OCI-LY7 (cell line): ENCODE results near the gene KRT12.

Experiments
- EZH2phosphoT487 ChIP-seq: fragments of 200-600 bp; sonication (generic); IDR thresholded peaks from 2 replicates; pipeline ENCODE4 v1.6.1; 2018; ENCODE audit warnings: low read depth, borderline replicate concordance, mild to moderate bottlenecking, mixed run types, antibody characterized with exemption, low read length, moderate library complexity, mixed read lengths
- TF ChIP-seq, protein P1 (sequence below): fragments of 200-600 bp; sonication (generic); conservative IDR thresholded peaks from 2 replicates; pipeline ENCODE4 v1.5.1; 2014; ENCODE audit warnings: mild to moderate bottlenecking, antibody characterized with exemption, low read length, moderate library complexity, mixed read lengths

DNA sequence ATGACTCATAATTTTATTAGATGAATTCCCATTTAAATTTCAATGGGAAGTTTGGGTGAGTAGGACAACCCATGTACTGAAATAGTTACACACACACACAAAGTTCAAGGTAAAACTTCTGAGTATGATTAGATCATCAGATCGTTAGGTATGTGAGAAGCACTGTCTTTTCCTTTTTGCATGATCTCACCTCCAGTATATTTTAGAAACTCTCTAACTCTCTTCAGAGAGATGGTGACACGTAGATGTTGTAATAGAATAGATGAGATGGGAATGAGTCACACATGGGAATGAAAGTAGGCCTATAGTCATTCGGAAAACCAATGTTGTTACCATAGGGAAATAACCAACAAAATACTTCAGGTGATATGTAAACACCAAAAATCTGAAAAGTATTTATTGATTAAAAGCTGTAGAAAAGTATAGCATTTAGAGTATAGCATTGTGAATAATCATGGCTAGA lies 48.2 kb upstream of the KRT12 start:
- TF ChIP-seq, protein P1, sequence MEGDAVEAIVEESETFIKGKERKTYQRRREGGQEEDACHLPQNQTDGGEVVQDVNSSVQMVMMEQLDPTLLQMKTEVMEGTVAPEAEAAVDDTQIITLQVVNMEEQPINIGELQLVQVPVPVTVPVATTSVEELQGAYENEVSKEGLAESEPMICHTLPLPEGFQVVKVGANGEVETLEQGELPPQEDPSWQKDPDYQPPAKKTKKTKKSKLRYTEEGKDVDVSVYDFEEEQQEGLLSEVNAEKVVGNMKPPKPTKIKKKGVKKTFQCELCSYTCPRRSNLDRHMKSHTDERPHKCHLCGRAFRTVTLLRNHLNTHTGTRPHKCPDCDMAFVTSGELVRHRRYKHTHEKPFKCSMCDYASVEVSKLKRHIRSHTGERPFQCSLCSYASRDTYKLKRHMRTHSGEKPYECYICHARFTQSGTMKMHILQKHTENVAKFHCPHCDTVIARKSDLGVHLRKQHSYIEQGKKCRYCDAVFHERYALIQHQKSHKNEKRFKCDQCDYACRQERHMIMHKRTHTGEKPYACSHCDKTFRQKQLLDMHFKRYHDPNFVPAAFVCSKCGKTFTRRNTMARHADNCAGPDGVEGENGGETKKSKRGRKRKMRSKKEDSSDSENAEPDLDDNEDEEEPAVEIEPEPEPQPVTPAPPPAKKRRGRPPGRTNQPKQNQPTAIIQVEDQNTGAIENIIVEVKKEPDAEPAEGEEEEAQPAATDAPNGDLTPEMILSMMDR: no peak
- TF ChIP-seq EZH2phosphoT487: no peak
